Nephron progenitor cell (in vitro differentiated cells): ENCODE data around the gene RTN4RL1.

Experiments used
- DNase-seq: peaks from one replicate; pipeline ENCODE4 v3.0.0; 2021
- H3K27ac Mint-ChIP-seq: 2 replicates; pipeline ENCODE4 v1.8.0; 2021; ENCODE audit warnings: mild to moderate bottlenecking, moderate library complexity, mixed read lengths
- H3K27me3 Mint-ChIP-seq: 2 replicates; pipeline ENCODE4 v1.8.0; 2021; ENCODE audit warnings: mild to moderate bottlenecking, low read depth, mixed read lengths; ENCODE audit not compliant: poor library complexity
- H3K36me3 Mint-ChIP-seq: 2 replicates; pipeline ENCODE4 v1.8.0; 2021; ENCODE audit warnings: low read depth, mixed read lengths
- H3K4me1 Mint-ChIP-seq: 2 replicates; pipeline ENCODE4 v1.8.0; 2021; ENCODE audit warnings: mixed read lengths
- H3K4me3 Mint-ChIP-seq: 2 replicates; pipeline ENCODE4 v1.8.0; 2021; ENCODE audit warnings: mild to moderate bottlenecking, moderate library complexity, mixed read lengths
- H3K9me3 Mint-ChIP-seq: 2 replicates; pipeline ENCODE4 v1.8.0; 2021; ENCODE audit warnings: mild to moderate bottlenecking, moderate library complexity, mixed read lengths
- TF ChIP-seq, protein P1 (sequence below): fragments of 200-600 bp; sonication (generic); IDR thresholded peaks from 2 replicates; pipeline ENCODE4 v1.5.0; 2021; ENCODE audit warnings: antibody characterized with exemption

RTN4RL1 gene

DNA sequence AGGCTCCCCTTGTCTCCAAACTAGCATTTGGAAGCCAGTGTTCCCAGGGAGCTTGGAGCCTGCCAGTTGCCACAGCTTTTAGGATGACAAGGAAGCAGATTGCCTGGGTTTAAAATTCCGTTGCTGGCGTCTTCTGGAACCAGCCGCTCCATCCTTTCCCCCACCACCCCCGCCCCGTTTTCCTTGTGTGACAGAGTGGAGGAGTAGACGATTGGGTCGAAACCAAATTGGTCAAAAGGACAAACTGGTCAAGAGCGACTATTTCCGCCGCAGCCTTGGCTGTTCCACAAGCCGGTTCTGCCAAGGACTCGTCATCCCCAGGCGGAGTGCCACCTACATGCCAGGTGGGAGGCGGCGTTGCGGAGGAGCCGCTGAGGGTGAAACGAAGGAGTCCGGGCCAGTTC, 104.2 kb downstream of the RTN4RL1 start:
- no peak for DNase-seq
- Mint-ChIP-seq H3K36me3 (no peaks in the 10 kb centered on the region), H3K9me3 (no peaks in the 10 kb centered on the region), H3K4me3 (no peak overlapping the region), H3K4me1 (peaks cover 38% of the 10 kb centered on the region), H3K27ac (no peak overlapping the region), H3K27me3 (peaks cover 21% of the 10 kb centered on the region)
- TF ChIP-seq, protein P1, sequence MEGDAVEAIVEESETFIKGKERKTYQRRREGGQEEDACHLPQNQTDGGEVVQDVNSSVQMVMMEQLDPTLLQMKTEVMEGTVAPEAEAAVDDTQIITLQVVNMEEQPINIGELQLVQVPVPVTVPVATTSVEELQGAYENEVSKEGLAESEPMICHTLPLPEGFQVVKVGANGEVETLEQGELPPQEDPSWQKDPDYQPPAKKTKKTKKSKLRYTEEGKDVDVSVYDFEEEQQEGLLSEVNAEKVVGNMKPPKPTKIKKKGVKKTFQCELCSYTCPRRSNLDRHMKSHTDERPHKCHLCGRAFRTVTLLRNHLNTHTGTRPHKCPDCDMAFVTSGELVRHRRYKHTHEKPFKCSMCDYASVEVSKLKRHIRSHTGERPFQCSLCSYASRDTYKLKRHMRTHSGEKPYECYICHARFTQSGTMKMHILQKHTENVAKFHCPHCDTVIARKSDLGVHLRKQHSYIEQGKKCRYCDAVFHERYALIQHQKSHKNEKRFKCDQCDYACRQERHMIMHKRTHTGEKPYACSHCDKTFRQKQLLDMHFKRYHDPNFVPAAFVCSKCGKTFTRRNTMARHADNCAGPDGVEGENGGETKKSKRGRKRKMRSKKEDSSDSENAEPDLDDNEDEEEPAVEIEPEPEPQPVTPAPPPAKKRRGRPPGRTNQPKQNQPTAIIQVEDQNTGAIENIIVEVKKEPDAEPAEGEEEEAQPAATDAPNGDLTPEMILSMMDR = no peak

DNA sequence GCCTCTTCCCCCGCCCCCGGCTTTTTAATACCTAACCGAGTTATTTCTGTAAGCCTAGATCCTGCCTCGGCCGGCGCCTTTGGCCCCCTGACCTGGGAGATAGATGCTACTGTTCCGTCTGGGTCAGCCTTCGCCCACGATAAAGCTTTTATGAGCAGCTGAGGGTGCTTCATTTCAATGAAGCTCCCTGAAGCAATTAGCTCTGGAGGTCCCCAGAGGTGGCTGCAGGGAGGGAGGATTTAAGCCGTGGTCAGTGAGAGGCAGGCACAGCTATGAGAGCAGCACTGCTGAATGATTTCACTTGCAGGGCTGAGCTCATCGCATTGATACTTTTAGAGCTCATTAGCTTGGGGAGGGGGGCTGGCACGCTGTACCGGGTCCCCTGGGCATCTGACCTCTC, 105.9 kb downstream of the RTN4RL1 start:
- no peak for DNase-seq
- no peak overlapping the region for H3K4me3 Mint-ChIP-seq
- TF ChIP-seq, protein P1 = no peak
- H3K9me3 Mint-ChIP-seq = no peaks in the 10 kb centered on the region
- no peaks in the 10 kb centered on the region for H3K36me3 Mint-ChIP-seq
- peaks cover 36% of the 10 kb centered on the region for H3K27me3 Mint-ChIP-seq
- peaks cover 51% of the 10 kb centered on the region for H3K4me1 Mint-ChIP-seq
- H3K27ac Mint-ChIP-seq = peak overlapping the region; percentile 49

DNA sequence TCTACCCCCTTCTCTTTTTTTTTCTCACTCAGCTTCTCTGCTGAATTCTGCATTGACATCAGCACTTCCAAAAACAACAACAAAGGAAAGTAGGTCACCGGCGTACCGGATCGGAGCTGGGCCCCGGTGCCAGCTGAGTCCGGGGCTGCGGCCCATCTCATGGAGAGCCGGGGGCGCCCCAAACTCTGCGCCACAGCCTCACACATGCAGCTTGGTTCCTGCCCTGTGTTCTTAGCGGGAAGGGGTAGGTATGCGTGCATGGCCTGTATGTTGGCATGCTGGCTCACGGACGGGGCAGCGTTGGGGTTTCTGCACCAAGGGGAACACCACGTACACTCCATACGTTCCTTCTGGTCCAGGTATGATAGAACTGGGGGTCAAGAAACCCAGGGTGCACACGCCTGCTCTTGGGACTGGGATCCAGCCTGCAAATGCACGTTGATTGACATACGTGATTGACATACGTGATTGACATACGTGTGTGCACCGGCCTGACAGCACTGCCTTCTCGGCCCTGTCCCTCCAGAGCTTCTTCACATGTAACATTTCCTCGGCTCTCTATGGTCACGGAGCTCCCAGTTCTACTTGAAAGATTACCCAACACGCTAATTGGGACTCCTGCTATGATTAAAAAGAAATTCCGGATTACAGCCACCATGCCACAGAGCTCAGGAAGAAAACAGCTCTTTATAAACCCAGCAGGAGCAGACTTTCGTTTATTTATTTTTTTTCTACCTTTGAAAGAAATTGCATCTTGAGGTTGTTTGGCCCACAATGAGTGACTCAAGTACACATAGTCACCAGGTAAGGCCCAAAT, 106.6 kb downstream of the RTN4RL1 start:
- DNase-seq = no peak
- Mint-ChIP-seq H3K4me3 (no peak overlapping the region), H3K27ac (peak overlapping the region; percentile 66), H3K27me3 (peaks cover 36% of the 10 kb centered on the region), H3K9me3 (no peaks in the 10 kb centered on the region), H3K36me3 (no peaks in the 10 kb centered on the region), H3K4me1 (peaks cover 55% of the 10 kb centered on the region)
- TF ChIP-seq, protein P1 = no peak

DNA sequence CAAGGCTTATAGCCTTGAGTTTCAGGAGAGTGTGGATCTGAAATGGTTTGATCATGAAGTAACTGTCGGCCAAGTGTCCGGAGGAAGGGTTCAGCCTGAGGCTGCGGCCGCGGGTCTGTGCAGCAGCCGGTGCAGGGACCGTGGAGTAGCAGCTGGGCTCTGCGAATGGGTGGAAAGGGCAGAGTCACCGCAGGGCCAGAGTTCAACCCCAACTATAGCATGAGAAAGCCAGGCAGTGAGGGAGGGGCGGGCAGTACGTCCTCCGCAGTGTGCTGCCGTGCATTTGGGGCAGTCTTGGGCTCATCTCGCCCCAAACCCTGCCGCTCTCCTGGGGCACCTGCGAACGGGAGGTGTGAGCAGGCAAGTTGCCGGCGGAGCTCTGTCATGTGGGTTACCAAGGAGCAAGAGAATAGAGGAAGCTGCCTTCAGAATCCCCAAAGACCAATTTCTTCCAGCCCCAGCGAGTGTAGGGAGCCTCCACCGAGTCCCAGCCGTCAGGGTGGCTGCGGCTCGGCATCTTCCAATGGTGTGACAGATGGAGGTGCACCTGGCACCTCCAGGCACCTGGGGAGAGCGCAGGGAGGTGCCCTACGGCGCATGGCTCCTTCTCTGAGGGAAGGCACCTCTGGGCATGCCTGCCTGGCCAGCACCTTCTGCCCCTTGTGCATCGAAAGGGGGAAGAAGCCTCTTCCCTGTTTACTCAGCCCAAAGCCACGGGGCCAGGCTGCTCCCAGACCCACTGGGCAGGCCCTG, 108.0 kb downstream of the RTN4RL1 start:
- TF ChIP-seq, protein P1 = no peak
- DNase-seq = no peak
- H3K36me3 Mint-ChIP-seq = no peaks in the 10 kb centered on the region
- H3K4me1 Mint-ChIP-seq = peaks cover 58% of the 10 kb centered on the region
- H3K27me3 Mint-ChIP-seq = peaks cover 43% of the 10 kb centered on the region
- H3K27ac Mint-ChIP-seq = peak overlapping the region; percentile 10
- no peaks in the 10 kb centered on the region for H3K9me3 Mint-ChIP-seq
- H3K4me3 Mint-ChIP-seq = no peak overlapping the region

DNA sequence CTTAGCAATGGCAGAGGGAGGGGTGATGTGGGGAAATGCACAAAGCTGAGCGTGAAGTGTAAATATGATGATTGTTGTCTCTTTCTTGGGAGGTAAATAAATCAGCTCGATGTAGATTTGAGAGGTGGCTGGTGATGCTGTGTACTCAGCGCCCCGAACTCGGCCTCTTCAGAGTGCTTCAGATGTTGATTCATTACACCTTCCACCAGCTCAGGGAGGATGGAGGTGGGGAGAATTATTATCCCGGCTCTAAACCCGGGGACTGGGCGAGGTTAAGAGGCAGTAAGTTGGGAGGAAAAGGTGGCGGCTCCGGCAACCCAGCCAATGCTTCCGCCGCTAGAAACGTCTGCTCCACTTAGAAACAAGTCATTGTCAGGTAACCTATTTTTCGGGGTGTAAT, 108.8 kb downstream of the RTN4RL1 start:
- Mint-ChIP-seq H3K27me3 (peaks cover 48% of the 10 kb centered on the region), H3K4me3 (no peak overlapping the region), H3K36me3 (no peaks in the 10 kb centered on the region), H3K9me3 (no peaks in the 10 kb centered on the region), H3K4me1 (peaks cover 66% of the 10 kb centered on the region), H3K27ac (peak overlapping the region; percentile 1)
- TF ChIP-seq, protein P1 = no peak
- DNase-seq = no peak
